ENCODE measurements around the gene PTPRA. TPM values are rescaled to one million over a fixed set of nuclear protein-coding genes. Genes with fewer than 3 reads are reported as not detected.
"Not testable (repeated sequence)": the region's sequence is repeated elsewhere in the genome, so short reads cannot be mapped to it uniquely, and the experiment has no call there.

The PTPRA gene
- total and polyA plus RNA-seq, 2 of the 8 experiments (the other 6 are each of a cell fraction or from before 2014, with no cell fraction given): 47.7 to 51.3 TPM

GRCh38 chr20:3064119-3064518 is 190.8 kb downstream of the PTPRA start:
- not testable (repeated sequence) for H3K27ac ChIP-seq (ENCODE audit: low read depth, low read length); H2BK12ac ChIP-seq (ENCODE audit: low read depth, low read length); H2BK5ac ChIP-seq (ENCODE audit: low read depth, low read length); H4K5ac ChIP-seq (ENCODE audit: insufficient read length, low read depth, low read length); H3K9me3 ChIP-seq (ENCODE audit: insufficient read depth in 2 of 2, low read depth in 1 of 2, low read length in 1 of 2); H4K91ac ChIP-seq (replicated peaks; ENCODE audit: insufficient read length, low read length); H2BK120ac ChIP-seq (replicated peaks; ENCODE audit: low read depth, low read length); H2AK5ac ChIP-seq (ENCODE audit: low read depth, low read length); H3K14ac ChIP-seq (ENCODE audit: insufficient read length); H3K4me2 ChIP-seq (ENCODE audit: insufficient read depth in 1 of 2, low read depth in 2 of 2, low read length in 2 of 2); H2AFZ ChIP-seq (ENCODE audit: low read length); H3K23ac ChIP-seq (ENCODE audit: insufficient read length); H4K8ac ChIP-seq (ENCODE audit: extremely low read depth, insufficient read depth, low read length); H3K23me2 ChIP-seq (ENCODE audit: low read depth, low read length); H3K27me3 ChIP-seq (replicated peaks in 1 of 4; ENCODE audit: control insufficient read depth in 3 of 4, extremely low read depth in 1 of 4, insufficient read depth in 3 of 4, low read length in 3 of 4); H3K79me1 ChIP-seq (ENCODE audit: low read depth, low read length); H2BK15ac ChIP-seq (ENCODE audit: low read length); H3K4me1 ChIP-seq (replicated peaks in 1 of 4; ENCODE audit: control insufficient read depth in 3 of 4, insufficient read depth in 4 of 4, low read length in 3 of 4); H4K20me1 ChIP-seq (replicated peaks in 1 of 2; ENCODE audit: control insufficient read depth in 1 of 2, insufficient read depth in 2 of 2, low read length in 2 of 2); H3K9ac ChIP-seq (replicated peaks in 1 of 4; ENCODE audit: extremely low read depth in 1 of 4, low read depth in 3 of 4, low read length in 3 of 4); H3K79me2 ChIP-seq (ENCODE audit: control insufficient read depth in 1 of 2, insufficient read depth in 2 of 2, low read length in 2 of 2); DNase-seq (ENCODE audit: low read depth in 1 of 2, low spot score in 2 of 2); H3K4ac ChIP-seq (replicated peaks; ENCODE audit: insufficient read length, low read depth, low read length); FAIRE-seq; H3K18ac ChIP-seq (ENCODE audit: extremely low read depth, low read length); H3K4me3 ChIP-seq (ENCODE audit: extremely low read depth in 1 of 4, insufficient read depth in 2 of 4, low read depth in 3 of 4, low read length in 4 of 4); H3K56ac ChIP-seq (replicated peaks; ENCODE audit: insufficient read length, low read depth, low read length); H3K36me3 ChIP-seq (ENCODE audit: control insufficient read depth in 2 of 4, insufficient read depth in 4 of 4, low read length in 3 of 4); H2BK20ac ChIP-seq (ENCODE audit: low read length)
- ChIA-PET POLR2A (ENCODE audit: partially characterized antibody) (interaction anchor here (1.9 kb wide), 1 partner anchor 9 kb away, joined by 5 read pairs; no protein-coding TSS in a partner anchor), CTCF (ENCODE audit: partially characterized antibody) (interaction anchor here (0.7 to 3.8 kb wide), 3 partner anchors 11 to 46 kb away, joined by 3 to 21 read pairs (median 3); no protein-coding TSS in a partner anchor)
- 78% methylated on average over 6 of the region's 6 CpGs; no CpG with 5 or more reads in 1 of the 2 experiments for WGBS, 2 experiments (ENCODE audit: extremely low coverage in 1 of 2, insufficient coverage in 1 of 2, insufficient read length in 1 of 2, insufficient replicate concordance in 2 of 2, low coverage in 1 of 2, low lambda C conversion rate in 2 of 2, missing lambda C conversion rate in 1 of 2)
